KG1 (cell line): Measurements from ENCODE around the gene ANKRD45.
"Not testable (repeated sequence)": the region's sequence is repeated elsewhere in the genome, so short reads cannot be mapped to it uniquely, and the experiment has no call there.

ENCODE experiments used
- DNase-seq: peaks from one replicate; lab custom pipeline; 2025; lab: John Stamatoyannopoulos, UW

ANKRD45 gene

GRCh38 chr1:173572201-173572873 is 97.3 kb downstream of the ANKRD45 start:
- no peak for DNase-seq

- no peak for DNase-seq
Measured at GRCh38 chr1:173570370-173571007, 99.2 kb downstream of the ANKRD45 start.

- DNase-seq, result no peak
Measured at GRCh38 chr1:173568483-173568882, 101.2 kb downstream of the ANKRD45 start.

DNA sequence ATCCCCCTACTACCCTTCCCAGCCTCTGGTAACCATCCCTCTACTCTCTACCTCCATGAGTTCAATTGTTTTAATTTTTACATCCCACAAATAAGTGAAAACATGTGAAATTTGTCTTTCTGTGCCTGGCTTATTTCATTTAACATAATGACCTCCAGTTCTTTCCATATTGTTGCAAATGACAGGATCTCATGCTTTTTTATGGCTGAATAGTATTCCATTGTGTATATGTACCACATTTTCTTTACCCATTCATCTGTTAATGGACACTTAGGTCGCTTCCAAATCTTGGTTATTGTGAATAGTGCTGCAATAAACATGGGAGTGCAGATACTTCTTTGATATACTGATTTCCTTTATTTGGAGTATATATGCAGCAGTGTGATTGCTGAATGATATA is 105.8 kb downstream of the ANKRD45 start:
- not testable (repeated sequence) for DNase-seq

- no peak for DNase-seq
Measured at GRCh38 chr1:173562813-173563212, 106.8 kb downstream of the ANKRD45 start.

DNA sequence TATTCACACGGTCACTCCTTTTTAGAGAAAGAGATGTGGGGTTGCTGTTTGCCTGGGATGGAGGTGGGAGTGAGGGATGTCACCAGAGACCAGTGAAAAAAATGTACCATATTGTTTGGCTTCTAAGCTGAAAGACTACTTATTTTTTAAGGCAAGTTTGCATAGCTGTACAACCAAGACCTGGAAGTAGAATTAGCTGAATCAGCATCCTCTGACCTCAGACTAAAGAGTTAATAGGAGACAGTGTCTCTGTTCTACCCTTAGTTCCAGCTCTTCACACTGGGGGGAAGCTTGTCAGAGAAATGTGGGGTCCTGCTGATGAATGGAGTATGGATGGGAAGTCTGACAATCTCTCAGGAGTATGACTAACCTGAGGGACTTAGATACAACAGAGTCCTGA is 108.4 kb downstream of the ANKRD45 start:
- DNase-seq, result no peak

DNA sequence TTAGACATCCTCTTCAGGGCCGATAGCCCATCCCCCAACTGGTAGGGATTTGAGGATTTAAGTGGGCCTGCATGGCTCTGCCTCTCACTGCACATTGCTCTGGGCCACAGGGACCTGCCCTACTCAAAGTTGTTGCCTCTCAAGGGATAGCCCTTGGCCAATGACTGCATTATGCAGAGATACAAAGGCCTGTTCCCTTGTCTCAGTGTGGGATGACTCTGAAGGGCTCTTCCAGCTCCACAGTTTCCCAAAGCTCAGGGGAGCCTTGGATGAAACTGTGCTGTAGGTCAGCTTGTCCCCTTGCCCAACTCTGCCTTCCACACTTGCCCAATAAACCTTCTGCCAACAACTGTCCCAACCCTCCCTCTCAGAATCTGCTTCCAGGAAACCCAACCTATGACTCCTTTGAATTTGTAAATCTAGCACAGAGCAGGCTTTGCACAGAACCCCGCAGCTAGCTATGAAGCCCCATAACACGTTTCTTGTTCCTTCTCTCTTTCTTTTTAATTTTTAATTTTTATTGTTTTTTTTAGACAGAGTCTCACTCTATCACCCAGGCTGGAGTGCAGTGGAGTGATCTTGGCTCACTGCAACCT is 109.3 kb downstream of the ANKRD45 start:
- DNase-seq, result no peak
